Suprapubic skin (tissue), 4 donors: ENCODE results near the gene RIPOR2. TPM values are rescaled to one million over a fixed set of nuclear protein-coding genes. Genes with fewer than 3 reads are reported as not detected.

Experiments used
- DNase-seq, 2 donors: peaks; one replicate each; pipeline ENCODE4 v3.0.0-alpha.2; 2019; ENCODE audit warnings: low spot score in 2 of 2
- H3K27ac ChIP-seq: fragments of 200-600 bp; sonication (generic); one replicate; pipeline ENCODE4 v1.5.1; 2019
- H3K27me3 ChIP-seq: fragments of 200-600 bp; sonication (generic); one replicate; pipeline ENCODE4 v1.5.1; 2019
- H3K36me3 ChIP-seq: fragments of 200-600 bp; sonication (generic); one replicate; pipeline ENCODE4 v1.5.1; 2019
- H3K4me1 ChIP-seq: fragments of 200-600 bp; sonication (generic); one replicate; pipeline ENCODE4 v1.5.1; 2019
- H3K4me3 ChIP-seq: fragments of 200-600 bp; sonication (generic); one replicate; pipeline ENCODE4 v1.5.1; 2019; ENCODE audit warnings: mild to moderate bottlenecking
- H3K9me3 ChIP-seq: fragments of 200-600 bp; sonication (generic); one replicate; pipeline ENCODE4 v1.5.1; 2019
- EP300 ChIP-seq: sonication (generic); formaldehyde crosslinking; IDR thresholded peaks from one replicate; pipeline ENCODE4 v1.6.1; 2017; ENCODE audit warnings: antibody characterized with exemption
- POLR2A ChIP-seq, 2 donors: fragments of 450-650 bp; IDR thresholded peaks; one replicate each; pipeline ENCODE4 v1.6.1; 2017; ENCODE audit warnings: antibody characterized with exemption in 2 of 2, mild to moderate bottlenecking in 2 of 2, moderate library complexity in 2 of 2
- POLR2AphosphoS5 ChIP-seq, 3 donors: sonication (generic); formaldehyde crosslinking; IDR thresholded peaks; one replicate each; pipeline ENCODE4 v1.6.1; 2017; ENCODE audit warnings: antibody characterized with exemption in 3 of 3
- WGBS: methylation state at CpG from one replicate; pipeline ENCODE4 v1.1.5; 2018; 5-methylcytosine and 5-hydroxymethylcytosine counted together
- total RNA-seq, 4 donors: library from RNA; depleted of rRNA; stranded (reverse); fragments of >200 nt; gene quantifications; one replicate each; pipeline ENCODE4 v1.1.0, GENCODE V29; 2016
- TF ChIP-seq, protein P1 (sequence below), 2 donors: fragments of 200-600 bp in 1 of 2; fragments of 450-650 bp in 1 of 2; sonication (generic) in 1 of 2; IDR thresholded peaks; one replicate each; pipeline ENCODE4 v1.5.1; 2016 to 2019; ENCODE audit warnings: antibody characterized with exemption in 2 of 2, mild to moderate bottlenecking in 1 of 2, moderate library complexity in 1 of 2

Gene RIPOR2
- total RNA-seq, 4 donors from 2014 or later = 3.8 to 12.8 (median 11.4) TPM

DNA sequence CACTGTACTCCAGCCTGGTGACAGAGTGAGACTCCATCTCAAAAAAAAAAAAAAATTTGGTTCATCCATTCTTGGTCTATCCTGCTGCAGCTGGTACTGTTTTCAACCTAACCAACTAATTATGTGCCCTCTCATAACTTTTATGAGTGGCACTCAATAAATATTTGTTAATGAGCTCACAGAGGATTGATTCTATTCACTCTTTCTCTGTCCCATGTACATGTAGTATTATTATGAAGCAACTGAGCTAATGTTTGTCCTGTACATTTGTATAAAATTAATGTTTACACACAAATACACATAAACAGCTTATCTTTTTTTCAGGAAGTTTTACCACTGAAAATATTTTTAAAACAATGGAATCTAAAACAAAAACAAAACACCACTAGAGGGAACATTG is 10.1 kb downstream of the RIPOR2 start:
- H3K9me3 ChIP-seq = no peaks in the 10 kb centered on the region
- H3K4me1 ChIP-seq = peaks cover under 1% of the 10 kb centered on the region
- TF ChIP-seq, protein P1, sequence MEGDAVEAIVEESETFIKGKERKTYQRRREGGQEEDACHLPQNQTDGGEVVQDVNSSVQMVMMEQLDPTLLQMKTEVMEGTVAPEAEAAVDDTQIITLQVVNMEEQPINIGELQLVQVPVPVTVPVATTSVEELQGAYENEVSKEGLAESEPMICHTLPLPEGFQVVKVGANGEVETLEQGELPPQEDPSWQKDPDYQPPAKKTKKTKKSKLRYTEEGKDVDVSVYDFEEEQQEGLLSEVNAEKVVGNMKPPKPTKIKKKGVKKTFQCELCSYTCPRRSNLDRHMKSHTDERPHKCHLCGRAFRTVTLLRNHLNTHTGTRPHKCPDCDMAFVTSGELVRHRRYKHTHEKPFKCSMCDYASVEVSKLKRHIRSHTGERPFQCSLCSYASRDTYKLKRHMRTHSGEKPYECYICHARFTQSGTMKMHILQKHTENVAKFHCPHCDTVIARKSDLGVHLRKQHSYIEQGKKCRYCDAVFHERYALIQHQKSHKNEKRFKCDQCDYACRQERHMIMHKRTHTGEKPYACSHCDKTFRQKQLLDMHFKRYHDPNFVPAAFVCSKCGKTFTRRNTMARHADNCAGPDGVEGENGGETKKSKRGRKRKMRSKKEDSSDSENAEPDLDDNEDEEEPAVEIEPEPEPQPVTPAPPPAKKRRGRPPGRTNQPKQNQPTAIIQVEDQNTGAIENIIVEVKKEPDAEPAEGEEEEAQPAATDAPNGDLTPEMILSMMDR (IDR thresholded peaks at IDR 0.05) = no peak
- TF ChIP-seq POLR2A (IDR thresholded peaks at IDR 0.05) (no peak), EP300 (no peak), POLR2AphosphoS5 (IDR thresholded peaks at IDR 0.05) (no peak)
- H3K27ac ChIP-seq = no peak overlapping the region
- no peaks in the 10 kb centered on the region for H3K36me3 ChIP-seq
- H3K4me3 ChIP-seq = no peak overlapping the region
- no peak for DNase-seq
- no peaks in the 10 kb centered on the region for H3K27me3 ChIP-seq

DNA sequence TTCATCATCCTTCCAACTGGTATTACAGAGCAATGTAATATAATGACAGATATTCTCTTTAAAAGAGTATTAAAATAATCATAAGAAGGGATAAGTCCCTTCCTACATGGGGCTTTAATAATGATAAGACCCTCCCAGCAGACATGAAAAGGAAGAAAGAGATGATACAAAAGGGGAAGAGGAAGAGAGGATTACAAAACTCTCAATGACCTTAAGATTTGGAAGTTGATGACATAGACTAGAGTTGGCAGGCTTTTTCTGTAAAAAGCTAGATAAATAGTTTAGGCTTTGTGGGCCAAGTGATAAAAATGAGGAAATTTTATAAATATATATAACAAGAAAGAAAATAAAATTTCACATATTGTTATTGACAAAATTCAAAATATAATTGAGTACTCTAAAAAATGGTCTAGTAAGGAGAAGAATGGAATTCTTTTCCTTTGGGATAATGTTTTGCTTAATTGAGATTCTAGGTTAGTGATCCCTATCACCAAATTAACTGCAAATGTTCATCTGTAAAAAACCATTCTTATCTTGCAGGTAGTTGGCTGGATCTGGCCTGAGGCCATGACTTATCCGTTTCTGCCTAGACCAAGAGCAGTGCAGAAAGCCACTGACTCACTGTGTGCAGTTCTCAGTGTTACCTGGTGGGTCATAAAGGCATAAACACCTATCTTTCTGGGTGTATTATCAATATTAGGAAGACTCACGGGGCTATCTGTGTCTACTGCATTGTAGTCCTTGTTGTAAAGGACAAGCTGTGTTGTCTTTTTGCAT is 11.0 kb downstream of the RIPOR2 start:
- Histone ChIP-seq H3K9me3 (no peaks in the 10 kb centered on the region), H3K27ac (no peak overlapping the region), H3K27me3 (no peaks in the 10 kb centered on the region), H3K4me3 (no peak overlapping the region), H3K36me3 (no peaks in the 10 kb centered on the region), H3K4me1 (no peaks in the 10 kb centered on the region)
- TF ChIP-seq POLR2AphosphoS5 (IDR thresholded peaks at IDR 0.05) = no peak
- TF ChIP-seq, protein P1 (IDR thresholded peaks at IDR 0.05) = no peak
- no peak for TF ChIP-seq POLR2A (IDR thresholded peaks at IDR 0.05)
- TF ChIP-seq EP300 = no peak
- DNase-seq = no peak
- 81% methylated on average over 2 of the region's 2 CpGs for WGBS

DNA sequence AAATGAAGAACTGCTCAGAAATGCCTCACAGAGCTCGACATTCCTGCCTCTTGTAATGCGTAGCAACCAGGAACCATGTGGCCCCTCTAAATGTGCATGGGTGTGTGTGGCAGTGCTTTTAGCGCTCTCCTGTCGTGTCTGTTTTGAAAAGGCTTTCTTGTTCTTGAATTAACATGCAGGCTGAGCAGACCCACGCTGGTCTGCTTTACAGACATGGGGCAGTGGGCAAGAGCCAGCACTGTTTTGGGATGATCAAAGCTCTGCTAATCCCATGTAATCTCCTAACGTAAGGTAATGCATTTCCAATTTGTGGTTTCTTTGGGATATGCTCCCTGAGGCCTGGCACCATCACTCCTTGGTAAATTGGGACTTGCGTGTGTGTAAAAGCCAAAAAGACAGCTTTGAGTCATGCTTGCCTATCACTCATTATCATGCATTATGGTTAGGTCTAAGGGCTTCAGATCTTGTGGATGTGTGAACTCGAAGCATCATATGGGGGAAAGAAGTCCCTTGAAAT is 11.8 kb downstream of the RIPOR2 start:
- H3K4me3 ChIP-seq = no peak overlapping the region
- no peak overlapping the region for H3K27ac ChIP-seq
- DNase-seq = no peak
- TF ChIP-seq POLR2AphosphoS5 (IDR thresholded peaks at IDR 0.05) (no peak), POLR2A (IDR thresholded peaks at IDR 0.05) (no peak), EP300 (no peak)
- TF ChIP-seq, protein P1 (IDR thresholded peaks at IDR 0.05) = no peak
- H3K36me3 ChIP-seq = no peaks in the 10 kb centered on the region
- H3K9me3 ChIP-seq = no peaks in the 10 kb centered on the region
- 77% methylated on average over 8 of the region's 8 CpGs for WGBS
- H3K4me1 ChIP-seq = no peaks in the 10 kb centered on the region
- H3K27me3 ChIP-seq = no peaks in the 10 kb centered on the region

DNA sequence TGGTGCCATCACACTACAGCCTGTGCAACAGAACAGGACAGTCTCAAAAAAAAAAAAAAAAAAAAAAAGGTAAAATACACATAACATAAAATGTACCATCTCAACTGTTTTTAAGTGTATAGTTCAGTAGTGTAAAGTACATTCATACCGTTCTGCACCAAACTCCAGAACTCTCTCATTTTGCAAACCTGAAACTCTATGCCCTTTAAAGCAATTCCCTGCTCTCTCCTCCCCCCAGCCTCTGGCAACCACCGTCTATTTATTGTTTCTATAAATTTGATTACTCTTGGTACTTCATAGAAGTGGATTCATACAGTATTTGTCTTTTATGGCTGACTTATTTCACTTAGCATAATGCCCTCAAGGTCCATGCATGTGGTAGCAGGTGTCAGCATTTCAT is 12.9 kb downstream of the RIPOR2 start:
- H3K27ac ChIP-seq = no peak overlapping the region
- no peak for DNase-seq
- TF ChIP-seq POLR2A (IDR thresholded peaks at IDR 0.05) (no peak), EP300 (no peak), POLR2AphosphoS5 (IDR thresholded peaks at IDR 0.05) (no peak)
- TF ChIP-seq, protein P1 (IDR thresholded peaks at IDR 0.05) = no peak
- H3K36me3 ChIP-seq = no peaks in the 10 kb centered on the region
- H3K27me3 ChIP-seq = no peaks in the 10 kb centered on the region
- H3K4me3 ChIP-seq = no peak overlapping the region
- WGBS = 71% methylated on average over 2 of the region's 2 CpGs
- no peaks in the 10 kb centered on the region for H3K4me1 ChIP-seq
- H3K9me3 ChIP-seq = no peaks in the 10 kb centered on the region

DNA sequence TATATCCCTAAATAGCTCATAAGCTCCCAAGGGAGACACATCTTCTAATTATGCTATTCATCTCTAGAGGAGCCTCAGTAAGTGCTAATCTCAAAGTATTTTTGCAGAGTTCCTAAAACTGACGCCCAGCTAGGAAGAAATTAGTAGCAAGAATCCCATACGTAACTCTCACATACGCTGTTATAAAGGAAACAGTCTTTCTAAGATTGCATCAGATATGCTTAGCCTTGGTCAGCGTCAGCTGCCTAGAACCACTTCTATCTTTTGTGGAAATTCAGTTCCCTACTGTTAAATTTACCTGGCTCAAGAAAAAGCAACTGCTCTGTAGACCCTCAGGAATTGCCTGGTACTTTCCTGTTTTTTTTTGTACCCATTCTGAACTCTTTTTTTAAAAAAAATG is 13.6 kb downstream of the RIPOR2 start:
- TF ChIP-seq EP300 (no peak), POLR2A (IDR thresholded peaks at IDR 0.05) (no peak), POLR2AphosphoS5 (IDR thresholded peaks at IDR 0.05) (no peak)
- TF ChIP-seq, protein P1 (IDR thresholded peaks at IDR 0.05) = no peak
- Histone ChIP-seq H3K4me1 (no peaks in the 10 kb centered on the region), H3K4me3 (no peak overlapping the region), H3K9me3 (no peaks in the 10 kb centered on the region), H3K27ac (no peak overlapping the region), H3K36me3 (no peaks in the 10 kb centered on the region), H3K27me3 (no peaks in the 10 kb centered on the region)
- 95% methylated on average over 4 of the region's 4 CpGs for WGBS
- DNase-seq = no peak
